Smooth muscle cell (in vitro differentiated cells): ENCODE measurements around the gene MEMO1. TPM values are rescaled to one million over a fixed set of nuclear protein-coding genes. Genes with fewer than 3 reads are reported as not detected.
A peak's percentile ranks its signal among the peaks of the same experiment; 100 is the strongest.

Experiments used
- DNase-seq: peaks from one replicate; lab custom pipeline; 2025; ENCODE audit not compliant: unreplicated experiment; lab: John Stamatoyannopoulos, UW
- H2AFZ ChIP-seq: fragments of 200-600 bp; sonication (generic); 2 replicates; pipeline ENCODE4 v1.6.0; 2016; ENCODE audit warnings: antibody characterized with exemption, low read depth, mild to moderate bottlenecking
- H3F3A ChIP-seq: fragments of 200-600 bp; sonication (generic); 2 replicates; pipeline ENCODE4 v1.6.0; 2017; ENCODE audit warnings: antibody characterized with exemption, low read depth
- H3K27ac ChIP-seq: fragments of 200-600 bp; sonication (generic); 2 replicates; pipeline ENCODE4 v1.5.1; 2016; ENCODE audit warnings: low read depth, mild to moderate bottlenecking
- H3K27me3 ChIP-seq: fragments of 200-600 bp; sonication (generic); 2 replicates; pipeline ENCODE4 v1.6.1; 2016; ENCODE audit warnings: low read depth, mild to moderate bottlenecking
- H3K36me3 ChIP-seq: fragments of 200-600 bp; sonication (generic); 2 replicates; pipeline ENCODE4 v1.5.1; 2016; ENCODE audit warnings: low read depth
- H3K4me1 ChIP-seq: fragments of 200-600 bp; sonication (generic); 2 replicates; pipeline ENCODE4 v1.5.1; 2016; ENCODE audit warnings: low read depth
- H3K4me2 ChIP-seq: fragments of 200-600 bp; sonication (generic); 2 replicates; pipeline ENCODE4 v1.6.0; 2016; ENCODE audit warnings: mild to moderate bottlenecking
- H3K4me3 ChIP-seq: fragments of 200-600 bp; sonication (generic); 2 replicates; pipeline ENCODE4 v1.5.1; 2016; ENCODE audit warnings: mild to moderate bottlenecking
- H3K79me2 ChIP-seq: fragments of 200-600 bp; sonication (generic); 2 replicates; pipeline ENCODE4 v1.6.0; 2016; ENCODE audit warnings: low read depth, mild to moderate bottlenecking
- H3K9ac ChIP-seq: fragments of 200-600 bp; sonication (generic); 2 replicates; pipeline ENCODE4 v1.6.0; 2016; ENCODE audit warnings: low read depth
- H3K9me3 ChIP-seq: fragments of 200-600 bp; sonication (generic); replicated peaks from 2 replicates; pipeline ENCODE4 v1.5.1; 2016; ENCODE audit warnings: low read depth
- H4K20me1 ChIP-seq: fragments of 200-600 bp; sonication (generic); 2 replicates; pipeline ENCODE4 v1.6.0; 2016; ENCODE audit warnings: low read depth
- CTCF ChIP-seq: fragments of 200-600 bp; sonication (generic); IDR thresholded peaks from 2 replicates; pipeline ENCODE4 v1.5.1; 2017; ENCODE audit warnings: borderline replicate concordance, mild to moderate bottlenecking, antibody characterized with exemption; ENCODE audit not compliant: insufficient read depth, poor library complexity, severe bottlenecking
- WGBS: methylation state at CpG from one replicate; pipeline ENCODE4 v1.1.7; 2016; ENCODE audit warnings: low lambda C conversion rate; 5-methylcytosine and 5-hydroxymethylcytosine counted together
- polyA plus RNA-seq: library from polyadenylated mRNA; unstranded; fragments of >200 nt; fragmentation: Nextera tagmentation; extraction: Ambion mirVana; gene quantifications from 2 replicates; pipeline ENCODE4 v1.2.1, GENCODE V29; 2016
- total RNA-seq: library from RNA; depleted of rRNA; stranded (reverse); fragments of >200 nt; gene quantifications from 2 replicates; pipeline ENCODE4 v1.2.3, GENCODE V29; 2014

Gene MEMO1
- total and polyA plus RNA-seq, 2 experiments from 2014 or later = 32.2 to 33.4 TPM

GRCh38 chr2:32002406-32002805 lies 8.4 kb downstream of the MEMO1 start:
- H3F3A ChIP-seq = no peaks in the 10 kb centered on the region
- H3K27me3 ChIP-seq = no peaks in the 10 kb centered on the region
- no peak overlapping the region for H3K4me3 ChIP-seq
- H2AFZ ChIP-seq = no peak overlapping the region
- peak overlapping the region; percentile 57 for H3K27ac ChIP-seq
- no peaks in the 10 kb centered on the region for H3K36me3 ChIP-seq
- TF ChIP-seq CTCF = no peak
- H3K4me1 ChIP-seq = no peaks in the 10 kb centered on the region
- 87% methylated on average over 3 of the region's 3 CpGs for WGBS
- H4K20me1 ChIP-seq = peaks cover 79% of the 10 kb centered on the region
- H3K79me2 ChIP-seq = peaks cover 96% of the 10 kb centered on the region
- H3K9ac ChIP-seq = no peak overlapping the region
- DNase-seq = no peak
- no peaks in the 10 kb centered on the region for H3K9me3 ChIP-seq
- H3K4me2 ChIP-seq = peak overlapping the region; percentile 60

DNA sequence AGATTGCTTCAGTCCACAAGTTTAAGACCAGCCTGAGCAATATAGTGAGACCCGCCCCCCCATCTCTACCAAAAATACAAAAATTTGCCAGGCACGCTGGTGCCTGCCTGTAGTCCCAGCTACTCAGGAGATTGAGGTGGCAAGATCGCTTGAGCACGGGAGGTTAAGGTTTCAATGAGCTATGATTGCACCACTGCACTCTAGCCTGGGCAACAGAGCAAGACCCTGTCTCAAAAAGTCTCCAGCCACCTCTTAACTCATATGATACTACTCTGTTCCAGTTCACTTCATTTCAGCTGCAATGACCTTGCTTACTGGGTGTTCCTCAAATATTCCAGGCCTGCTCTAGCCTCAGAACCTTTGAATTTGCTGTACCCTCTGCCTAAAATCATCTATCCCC lies 11.4 kb downstream of the MEMO1 start:
- TF ChIP-seq CTCF = no peak
- WGBS = 92% methylated on average over 4 of the region's 4 CpGs
- no peaks in the 10 kb centered on the region for H3F3A ChIP-seq
- H3K36me3 ChIP-seq = no peaks in the 10 kb centered on the region
- H3K4me1 ChIP-seq = no peaks in the 10 kb centered on the region
- peaks cover 79% of the 10 kb centered on the region for H4K20me1 ChIP-seq
- H3K9me3 ChIP-seq = no peaks in the 10 kb centered on the region
- H3K27me3 ChIP-seq = no peaks in the 10 kb centered on the region
- H3K9ac ChIP-seq = no peak overlapping the region
- no peak overlapping the region for H2AFZ ChIP-seq
- peak overlapping the region; percentile 35 for H3K27ac ChIP-seq
- H3K4me3 ChIP-seq = no peak overlapping the region
- peaks cover 96% of the 10 kb centered on the region for H3K79me2 ChIP-seq
- DNase-seq = no peak
- no peak overlapping the region for H3K4me2 ChIP-seq

DNA sequence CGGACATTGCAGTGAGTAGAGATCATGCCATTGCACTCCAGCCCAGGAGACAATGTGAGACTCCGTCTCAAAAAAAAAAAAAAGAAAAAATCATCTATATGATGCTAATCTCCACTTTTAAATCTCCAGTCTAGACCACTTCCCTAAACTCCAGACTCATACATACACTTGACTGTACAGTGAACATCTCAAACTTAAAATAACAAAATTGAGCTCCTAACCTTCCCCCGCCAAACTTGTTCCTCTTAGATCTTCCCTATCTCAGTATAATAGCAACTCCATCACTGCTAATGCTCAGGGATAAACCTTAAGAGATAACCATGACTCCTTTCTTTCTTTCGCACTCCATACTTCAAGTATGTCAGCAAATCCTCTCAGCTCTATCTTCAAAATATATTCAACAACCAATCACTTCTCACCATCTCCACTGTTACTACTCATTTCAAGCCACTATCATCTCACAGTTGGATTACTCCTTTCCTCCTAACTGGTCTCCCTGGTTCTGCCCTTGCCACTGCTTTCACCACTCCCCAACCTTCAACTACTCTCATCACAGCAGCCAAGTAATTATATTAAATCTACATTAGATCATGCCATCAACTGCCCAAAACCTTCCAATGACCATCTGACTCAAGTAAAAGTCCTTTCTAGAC lies 12.0 kb downstream of the MEMO1 start:
- peak overlapping the region; percentile 63 for H3K27ac ChIP-seq
- no peaks in the 10 kb centered on the region for H3K9me3 ChIP-seq
- no peaks in the 10 kb centered on the region for H3K4me1 ChIP-seq
- TF ChIP-seq CTCF = no peak
- 76% methylated on average over 4 of the region's 4 CpGs for WGBS
- H3F3A ChIP-seq = no peaks in the 10 kb centered on the region
- no peak overlapping the region for H2AFZ ChIP-seq
- H3K4me3 ChIP-seq = no peak overlapping the region
- H3K36me3 ChIP-seq = no peaks in the 10 kb centered on the region
- no peak overlapping the region for H3K9ac ChIP-seq
- no peaks in the 10 kb centered on the region for H3K27me3 ChIP-seq
- H3K79me2 ChIP-seq = peaks cover 96% of the 10 kb centered on the region
- peaks cover 79% of the 10 kb centered on the region for H4K20me1 ChIP-seq
- DNase-seq = no peak
- no peak overlapping the region for H3K4me2 ChIP-seq

- no peak for DNase-seq
- H3K36me3 ChIP-seq = no peaks in the 10 kb centered on the region
- H3K27ac ChIP-seq = peak overlapping the region; percentile 63
- H3K79me2 ChIP-seq = peaks cover 96% of the 10 kb centered on the region
- WGBS = 65% methylated on average over 3 of the region's 3 CpGs
- peaks cover 77% of the 10 kb centered on the region for H4K20me1 ChIP-seq
- H3K9me3 ChIP-seq = no peaks in the 10 kb centered on the region
- H3K4me2 ChIP-seq = peak overlapping the region; percentile 23
- no peak overlapping the region for H3K4me3 ChIP-seq
- no peak overlapping the region for H2AFZ ChIP-seq
- no peaks in the 10 kb centered on the region for H3K27me3 ChIP-seq
- H3K9ac ChIP-seq = no peak overlapping the region
- no peaks in the 10 kb centered on the region for H3F3A ChIP-seq
- H3K4me1 ChIP-seq = no peaks in the 10 kb centered on the region
- TF ChIP-seq CTCF = no peak
Observed at GRCh38 chr2:31997653-31998052, 13.2 kb downstream of the MEMO1 start.
